Neural crest cell (in vitro differentiated cells): ENCODE results near the gene ACAD11. TPM values are rescaled to one million over a fixed set of nuclear protein-coding genes. Genes with fewer than 3 reads are reported as not detected.

Experiments used
- DNase-seq: peaks from one replicate; pipeline ENCODE4 v3.0.0; 2021; ENCODE audit warnings: low read depth, mixed read lengths, low spot score
- H3K27ac Mint-ChIP-seq: one replicate; pipeline ENCODE4 v1.8.0; 2021; ENCODE audit warnings: mild to moderate bottlenecking, mixed read lengths; ENCODE audit not compliant: unreplicated experiment
- H3K27me3 Mint-ChIP-seq: 2 replicates; pipeline ENCODE4 v1.8.0; 2021; ENCODE audit warnings: low read depth, mild to moderate bottlenecking, mixed read lengths
- H3K36me3 Mint-ChIP-seq: 2 replicates; pipeline ENCODE4 v1.8.0; 2021; ENCODE audit warnings: low read depth, mild to moderate bottlenecking, mixed read lengths
- H3K4me1 Mint-ChIP-seq: 2 replicates; pipeline ENCODE4 v1.8.0; 2021; ENCODE audit warnings: mixed read lengths
- H3K4me3 Mint-ChIP-seq: one replicate; pipeline ENCODE4 v1.8.0; 2021; ENCODE audit warnings: mild to moderate bottlenecking, mixed read lengths
- H3K9me3 Mint-ChIP-seq: 2 replicates; pipeline ENCODE4 v1.8.0; 2021; ENCODE audit warnings: mixed read lengths
- CTCF ChIP-seq: fragments of 200-600 bp; sonication (generic); conservative IDR thresholded peaks from 2 replicates; pipeline ENCODE4 v1.5.0; 2021; ENCODE audit warnings: antibody characterized with exemption, mild to moderate bottlenecking
- total RNA-seq: library from RNA; stranded (reverse); gene quantifications from 2 replicates; pipeline ENCODE4 v1.2.1, GENCODE V29; 2021

The ACAD11 gene
- total RNA-seq, 1 donor from 2014 or later = 16.7 TPM

DNA sequence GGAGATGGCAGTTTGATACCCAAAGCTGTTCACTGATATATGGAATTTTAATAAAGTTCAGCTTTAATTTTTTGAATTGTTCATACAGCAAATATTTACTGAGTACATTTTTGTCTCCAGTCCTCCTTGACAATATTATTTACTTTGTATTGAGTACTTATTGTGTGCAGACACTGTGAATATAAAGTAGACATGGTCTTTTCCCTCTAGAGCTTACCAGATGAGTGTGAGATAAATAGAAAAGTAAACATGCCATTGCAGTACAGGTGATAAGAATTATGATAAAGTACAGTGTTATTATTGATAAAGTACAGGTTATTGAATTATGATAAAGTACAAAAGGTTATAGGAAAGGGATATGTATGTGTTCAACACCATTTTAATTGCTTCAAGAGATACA, 2.6 kb upstream of the ACAD11 start:
- Mint-ChIP-seq H3K4me3 (peak overlapping the region; percentile 75), H3K36me3 (no peaks in the 10 kb centered on the region), H3K27me3 (no peaks in the 10 kb centered on the region), H3K27ac (no peak overlapping the region), H3K9me3 (no peaks in the 10 kb centered on the region), H3K4me1 (peaks cover 39% of the 10 kb centered on the region)
- TF ChIP-seq CTCF = no peak
- no peak for DNase-seq

GRCh38 chr3:132661101-132661500, 1.5 kb upstream of the ACAD11 start:
- no peak for TF ChIP-seq CTCF
- peak overlapping the region; percentile 98 for H3K4me3 Mint-ChIP-seq
- H3K36me3 Mint-ChIP-seq = no peaks in the 10 kb centered on the region
- H3K9me3 Mint-ChIP-seq = no peaks in the 10 kb centered on the region
- H3K27me3 Mint-ChIP-seq = no peaks in the 10 kb centered on the region
- H3K4me1 Mint-ChIP-seq = peaks cover 39% of the 10 kb centered on the region
- H3K27ac Mint-ChIP-seq = peak overlapping the region; percentile 40
- DNase-seq = no peak

DNA sequence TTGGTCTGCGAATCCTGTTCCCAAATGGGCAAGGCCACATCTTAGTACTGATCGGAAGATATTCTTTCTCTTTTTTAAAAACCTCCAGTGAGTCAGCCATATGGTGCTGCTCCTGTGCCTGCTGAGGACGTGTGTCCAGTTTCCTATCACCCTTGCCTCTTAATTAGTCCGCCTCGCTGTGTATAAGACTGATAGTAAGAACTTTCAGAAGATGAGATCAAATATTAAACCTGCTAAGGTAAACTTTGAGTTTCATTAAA, 1.1 kb upstream of the ACAD11 start:
- no peak for TF ChIP-seq CTCF
- no peaks in the 10 kb centered on the region for H3K36me3 Mint-ChIP-seq
- H3K9me3 Mint-ChIP-seq = no peaks in the 10 kb centered on the region
- H3K4me1 Mint-ChIP-seq = peaks cover 39% of the 10 kb centered on the region
- no peaks in the 10 kb centered on the region for H3K27me3 Mint-ChIP-seq
- H3K4me3 Mint-ChIP-seq = peak overlapping the region; percentile 98
- DNase-seq = no peak
- peak overlapping the region; percentile 98 for H3K27ac Mint-ChIP-seq

GRCh38 chr3:132660052-132660810, 622 bp upstream of the ACAD11 start, which contains the start of gene UBA5:
TSS of gene UBA5 (plus strand) at chr3:132660329. CDS start at chr3:132660538, 209 bp downstream.
- DNase-seq = peak; percentile 48
- H3K27me3 Mint-ChIP-seq = no peaks in the 10 kb centered on the region
- TF ChIP-seq CTCF = no peak
- peak within 1 kb of the TSS; percentile 98 for H3K4me3 Mint-ChIP-seq
- no peaks in the 10 kb centered on the region for H3K36me3 Mint-ChIP-seq
- H3K9me3 Mint-ChIP-seq = no peaks in the 10 kb centered on the region
- H3K27ac Mint-ChIP-seq = peak within 1 kb of the TSS; percentile 98
- H3K4me1 Mint-ChIP-seq = peaks cover 39% of the 10 kb centered on the region

- H3K27me3 Mint-ChIP-seq = no peaks in the 10 kb centered on the region
- DNase-seq = no peak
- H3K27ac Mint-ChIP-seq = no peak overlapping the region
- no peaks in the 10 kb centered on the region for H3K9me3 Mint-ChIP-seq
- no peaks in the 10 kb centered on the region for H3K36me3 Mint-ChIP-seq
- TF ChIP-seq CTCF = no peak
- peaks cover 33% of the 10 kb centered on the region for H3K4me1 Mint-ChIP-seq
- peak overlapping the region; percentile 98 for H3K4me3 Mint-ChIP-seq
These were observed 627 bp downstream of the ACAD11 start for GRCh38 chr3:132659000-132659364.
